Activated CD4-positive, alpha-beta T cell treated with anti-CD3 and anti-CD28 coated beads, Interleukin-10, Interleukin-2, amounts not matched to agents 100 ng/mL and 50 ng/mL, durations not matched to agents 16 hours and 8 hours (primary cell): ENCODE results near the gene P2RY6.

Source experiments
- DNase-seq: peaks from one replicate; pipeline ENCODE4 v3.0.0-alpha.2; 2020

Gene P2RY6

GRCh38 chr11:73281796-73282660, 9.9 kb downstream of the P2RY6 start:
- DNase-seq: no peak

- DNase-seq: no peak
Measured at GRCh38 chr11:73283276-73284000, 11.3 kb downstream of the P2RY6 start.

GRCh38 chr11:73284106-73284505, 12.0 kb downstream of the P2RY6 start:
- DNase-seq: no peak

GRCh38 chr11:73285721-73286120, 13.6 kb downstream of the P2RY6 start:
- no peak for DNase-seq

GRCh38 chr11:73286240-73286810, 14.2 kb downstream of the P2RY6 start:
- no peak for DNase-seq

GRCh38 chr11:73287400-73288101, 15.4 kb downstream of the P2RY6 start:
- DNase-seq: no peak

- no peak for DNase-seq
Measured at GRCh38 chr11:73288192-73288872, 16.2 kb downstream of the P2RY6 start.

- peak; percentile 63 for DNase-seq
Measured at GRCh38 chr11:73288873-73289707, 17.0 kb downstream of the P2RY6 start.

GRCh38 chr11:73290536-73290935, 18.4 kb downstream of the P2RY6 start:
- DNase-seq: no peak

- DNase-seq: no peak
Measured at GRCh38 chr11:73291196-73291595, 19.1 kb downstream of the P2RY6 start.

- DNase-seq: no peak
Measured at GRCh38 chr11:73291781-73292524, 19.8 kb downstream of the P2RY6 start.

- DNase-seq: no peak
Measured at GRCh38 chr11:73292525-73292894, 20.4 kb downstream of the P2RY6 start.

- no peak for DNase-seq
Measured at GRCh38 chr11:73293356-73293936, 21.3 kb downstream of the P2RY6 start.

- DNase-seq: no peak
Measured at GRCh38 chr11:73294604-73295003, 22.5 kb downstream of the P2RY6 start.

GRCh38 chr11:73295241-73295995, 23.3 kb downstream of the P2RY6 start:
- DNase-seq: peak; percentile 81

GRCh38 chr11:73295996-73296318, 23.8 kb downstream of the P2RY6 start:
- DNase-seq: no peak

GRCh38 chr11:73296501-73297230, 24.5 kb downstream of the P2RY6 start:
- no peak for DNase-seq

GRCh38 chr11:73297231-73297590, 25.1 kb downstream of the P2RY6 start:
- no peak for DNase-seq

- no peak for DNase-seq
Measured at GRCh38 chr11:73297702-73298101, 25.6 kb downstream of the P2RY6 start.
